HG02840 (cell line): Measurements from ENCODE around the gene OR2AK2.
A peak's percentile ranks its signal among the peaks of the same experiment; 100 is the strongest.

Experiments used
- ATAC-seq: cut with Tn5 transposase; IDR thresholded peaks from one replicate; pipeline ENCODE4 v1.9.1; 2021; ENCODE audit warnings: mild to moderate bottlenecking, moderate library complexity, moderate number of reproducible peaks; ENCODE audit not compliant: unreplicated experiment, low FRiP score

The OR2AK2 gene, protein sequence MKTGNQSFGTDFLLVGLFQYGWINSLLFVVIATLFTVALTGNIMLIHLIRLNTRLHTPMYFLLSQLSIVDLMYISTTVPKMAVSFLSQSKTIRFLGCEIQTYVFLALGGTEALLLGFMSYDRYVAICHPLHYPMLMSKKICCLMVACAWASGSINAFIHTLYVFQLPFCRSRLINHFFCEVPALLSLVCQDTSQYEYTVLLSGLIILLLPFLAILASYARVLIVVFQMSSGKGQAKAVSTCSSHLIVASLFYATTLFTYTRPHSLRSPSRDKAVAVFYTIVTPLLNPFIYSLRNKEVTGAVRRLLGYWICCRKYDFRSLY

DNA sequence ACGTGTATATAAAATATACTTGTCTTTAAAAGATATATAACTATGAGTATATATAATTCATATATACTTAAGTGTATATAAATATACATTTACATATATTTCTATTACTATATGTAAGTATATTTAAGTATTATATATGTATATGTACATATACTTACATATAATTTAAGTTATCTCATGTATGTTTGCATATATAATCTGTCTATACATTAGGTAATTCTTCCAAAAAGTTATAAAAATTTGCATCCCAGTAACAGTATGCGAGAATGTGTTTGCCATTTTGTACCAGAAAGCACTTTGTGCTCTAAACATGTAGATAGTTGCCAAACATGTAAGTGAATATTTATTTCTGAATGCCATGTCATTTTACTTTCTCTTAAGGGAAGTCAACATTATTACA is at the start of gene OR2AK2:
Gene OR2AK2, plus strand, starts transcription at position 301 of the 400 bp plus-strand sequence. CDS start 144 bp downstream, outside the sequence.
- no peak for ATAC-seq

DNA sequence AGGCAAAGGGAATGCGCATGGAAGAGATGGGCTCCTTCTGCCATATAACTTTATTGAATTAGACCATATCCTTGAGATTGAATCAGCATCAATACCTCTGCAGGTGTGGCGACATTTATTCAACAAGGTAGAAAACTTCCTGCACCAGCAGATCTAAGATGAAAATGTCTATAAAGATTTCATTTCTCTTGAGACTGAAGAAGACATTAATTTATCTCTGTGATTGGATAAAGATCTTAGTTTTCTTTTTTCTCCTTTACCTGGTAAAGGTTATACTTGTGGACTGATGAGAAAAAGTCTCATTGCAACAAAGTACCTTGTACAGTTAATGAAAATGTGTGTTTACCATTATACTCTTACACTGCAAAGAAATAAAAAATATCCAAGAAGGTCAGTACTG is 45.1 kb upstream of the OR2AK2 start, which contains the start of gene OR2T8:
Gene OR2T8, plus strand, starts transcription at position 301 of the 400 bp plus-strand sequence. CDS start 766 bp downstream, outside the sequence.
- ATAC-seq = no peak

DNA sequence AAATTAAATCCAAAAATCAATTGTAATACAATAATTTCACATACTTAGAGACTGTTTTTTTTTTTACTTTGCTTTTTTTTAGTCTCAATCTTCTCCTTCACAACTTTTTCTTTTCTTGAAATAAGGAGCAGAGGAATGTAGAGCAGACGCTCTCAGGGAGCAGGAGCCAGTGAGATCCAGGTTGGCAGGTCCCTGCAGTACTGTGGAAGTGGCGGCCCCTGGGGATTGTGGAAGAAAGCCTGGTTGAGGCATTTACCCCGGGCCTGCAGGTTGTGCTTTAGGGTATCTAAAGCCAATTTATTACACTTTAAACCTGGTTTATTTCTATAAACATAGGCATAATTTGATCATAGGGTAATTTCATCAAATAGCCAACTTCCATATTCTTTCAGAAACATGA is 41.1 kb upstream of the OR2AK2 start:
- ATAC-seq = no peak

DNA sequence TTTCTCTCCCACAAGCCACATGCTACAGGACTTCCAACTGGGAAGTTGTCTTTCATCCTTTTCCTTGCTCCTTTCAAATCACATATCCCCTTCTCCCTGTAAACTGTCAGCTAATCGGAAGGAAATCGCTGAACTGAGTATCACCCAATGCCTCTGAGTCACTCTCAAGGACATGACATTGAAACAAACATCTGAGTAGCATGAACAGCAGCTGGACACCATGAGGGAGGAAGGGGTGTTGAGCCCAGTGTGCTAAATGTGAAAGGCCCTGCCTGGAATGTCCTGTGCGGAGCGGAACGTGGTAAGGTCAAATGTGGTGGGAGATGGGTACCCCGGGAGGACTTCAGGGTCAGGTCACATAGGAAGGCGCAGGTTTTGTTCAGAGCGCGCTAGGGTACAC is 40.2 kb upstream of the OR2AK2 start, which contains the start of gene OR2AJ1:
Gene OR2AJ1, plus strand, starts transcription at position 22 of the 400 bp plus-strand sequence. CDS start 8,880 bp downstream, outside the sequence.
- ATAC-seq = no peak

DNA sequence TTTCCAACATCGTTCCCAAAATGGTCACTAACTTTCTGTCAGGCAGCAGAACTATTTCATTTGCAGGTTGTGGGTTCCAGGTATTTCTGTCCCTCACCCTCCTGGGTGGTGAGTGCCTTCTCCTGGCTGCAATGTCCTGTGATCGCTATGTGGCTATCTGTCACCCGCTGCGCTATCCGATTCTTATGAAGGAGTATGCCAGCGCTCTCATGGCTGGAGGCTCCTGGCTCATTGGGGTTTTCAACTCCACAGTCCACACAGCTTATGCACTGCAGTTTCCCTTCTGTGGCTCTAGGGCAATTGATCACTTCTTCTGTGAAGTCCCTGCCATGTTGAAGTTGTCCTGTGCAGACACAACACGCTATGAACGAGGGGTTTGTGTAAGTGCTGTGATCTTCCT is 31.0 kb upstream of the OR2AK2 start:
- ATAC-seq = no peak

DNA sequence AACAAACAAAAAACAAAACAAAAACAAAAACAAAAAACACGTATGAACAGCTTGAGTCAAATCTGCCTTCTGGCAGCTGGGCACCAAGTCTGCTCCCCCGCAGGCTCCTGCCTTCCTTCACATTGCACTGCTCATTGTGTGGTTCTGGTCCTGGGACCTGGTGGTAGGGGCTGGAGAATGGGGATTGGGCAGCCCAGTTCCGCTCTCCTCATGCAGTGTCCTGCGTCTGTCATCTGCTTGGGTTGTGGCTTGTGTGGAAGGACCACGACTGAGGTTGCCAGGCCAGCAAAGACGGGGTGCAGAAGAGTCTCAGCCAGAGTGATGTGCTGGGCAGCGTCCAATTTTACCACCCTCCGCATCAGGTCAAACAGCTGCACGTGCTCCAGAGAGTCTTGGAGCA is 29.3 kb upstream of the OR2AK2 start:
- no peak for ATAC-seq

DNA sequence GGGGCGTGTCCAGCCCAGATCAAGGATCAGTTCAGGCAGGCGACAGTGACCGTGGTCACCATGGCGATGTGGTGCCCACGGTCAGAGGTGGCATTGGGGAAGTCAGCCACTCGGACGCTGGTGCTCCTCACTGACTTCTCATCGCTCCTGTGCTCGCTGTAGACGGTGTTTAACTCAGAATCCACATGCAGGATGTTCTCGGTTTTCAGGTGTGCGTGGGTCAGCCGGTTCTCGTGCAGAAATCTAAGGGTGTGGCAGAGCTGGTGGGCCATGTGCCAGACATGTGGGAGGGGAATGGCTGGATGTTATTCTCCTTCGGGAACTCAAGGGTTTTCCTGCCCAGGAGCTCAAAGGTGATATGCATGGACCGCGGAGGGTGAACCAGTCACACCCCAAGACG is 28.6 kb upstream of the OR2AK2 start:
- no peak for ATAC-seq

DNA sequence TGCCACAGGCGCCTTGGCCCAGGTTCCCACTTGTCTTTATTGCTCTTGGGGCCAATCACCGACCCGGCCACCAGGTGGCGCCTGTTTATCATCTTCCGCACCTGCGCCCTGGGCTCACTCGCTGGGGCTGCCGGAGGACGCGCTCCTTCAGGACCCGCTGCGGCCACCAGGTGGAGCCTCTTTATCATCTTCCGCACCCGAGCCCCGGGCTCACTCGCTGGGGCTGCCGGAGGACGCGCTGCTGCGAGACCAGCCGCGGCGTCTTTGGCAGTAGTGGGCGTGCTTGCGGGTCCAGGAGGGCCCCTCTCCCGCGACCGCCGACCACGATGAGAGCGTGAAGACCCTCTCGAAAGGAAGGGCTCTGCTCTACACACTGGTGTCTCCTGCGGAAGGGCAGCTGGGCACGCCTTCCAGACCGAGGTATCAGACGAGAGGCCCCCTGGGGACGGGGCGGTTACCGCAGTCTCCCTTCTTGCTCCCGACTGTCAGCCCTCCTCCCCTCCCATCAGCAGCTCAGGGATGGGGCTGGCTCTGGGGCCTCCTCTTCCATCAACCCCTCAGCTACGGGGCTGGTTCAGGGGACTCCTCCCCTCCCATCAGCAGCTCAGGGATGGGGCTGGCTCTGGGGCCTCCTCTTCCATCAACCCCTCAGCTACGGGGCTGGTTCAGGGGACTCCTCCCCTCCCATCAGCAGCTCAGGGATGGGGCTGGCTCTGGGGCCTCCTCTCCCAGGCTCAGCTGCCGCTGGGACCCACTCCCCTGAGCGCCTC is 27.9 kb upstream of the OR2AK2 start:
- peak; percentile 93 for ATAC-seq

DNA sequence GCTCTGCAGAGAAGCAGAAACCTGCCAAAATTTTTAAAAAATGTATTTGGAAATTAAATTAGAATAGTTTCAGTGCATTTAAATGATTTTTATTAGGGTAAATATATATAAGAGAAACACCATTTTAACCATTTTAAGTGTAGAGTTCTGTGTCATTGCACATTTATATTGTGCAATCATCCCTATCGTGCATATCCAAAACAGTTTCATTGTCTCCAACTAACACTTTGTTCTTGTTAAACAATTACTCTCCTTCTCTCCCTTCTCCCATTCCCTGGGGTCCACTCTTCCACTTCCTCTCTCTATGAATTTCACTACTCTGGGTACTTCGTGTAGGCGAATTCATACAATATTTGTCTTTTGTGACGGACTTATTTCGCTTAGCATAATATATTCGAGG is 22.4 kb upstream of the OR2AK2 start:
- no peak for ATAC-seq

DNA sequence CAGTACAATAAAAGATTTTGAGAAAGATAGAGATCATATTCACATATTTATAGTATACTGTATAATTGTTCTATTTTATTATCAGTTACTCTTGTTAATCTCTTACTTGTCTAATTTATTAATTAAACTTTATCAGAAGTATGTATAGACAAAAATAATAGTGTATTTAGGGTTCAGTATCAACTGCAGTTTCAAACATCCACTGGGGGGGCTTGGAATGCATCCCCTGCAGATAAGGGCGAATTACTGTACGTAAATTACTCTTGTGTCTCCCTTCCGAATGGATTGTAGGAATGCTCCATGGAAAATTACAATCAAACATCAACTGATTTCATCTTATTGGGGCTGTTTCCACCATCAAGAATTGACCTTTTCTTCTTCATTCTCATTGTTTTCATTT is 16.5 kb upstream of the OR2AK2 start, which contains the start of gene OR2L8:
Gene OR2L8, plus strand, starts transcription at position 301 of the 400 bp plus-strand sequence. Its CDS starts 0 bp downstream, at position 301.
- ATAC-seq = no peak

DNA sequence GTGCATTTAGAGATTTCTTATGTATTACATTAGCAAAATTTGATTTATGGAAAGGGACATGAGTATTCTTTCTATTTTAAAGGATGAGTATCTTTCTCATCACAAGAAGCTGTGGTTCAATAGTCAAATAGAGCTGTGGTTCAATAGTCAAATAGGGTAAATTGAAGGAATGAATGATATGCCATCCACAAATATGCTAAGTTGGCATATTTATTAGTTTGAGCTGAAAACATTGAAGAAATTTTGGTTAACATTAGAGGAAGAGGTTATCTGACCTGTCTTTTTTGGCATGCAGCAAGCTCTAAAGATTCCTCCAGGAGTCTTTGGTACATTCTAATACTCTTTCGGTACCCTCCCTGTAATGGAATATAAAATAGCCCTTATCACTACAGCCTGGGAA is 11.6 kb upstream of the OR2AK2 start:
- ATAC-seq = no peak

DNA sequence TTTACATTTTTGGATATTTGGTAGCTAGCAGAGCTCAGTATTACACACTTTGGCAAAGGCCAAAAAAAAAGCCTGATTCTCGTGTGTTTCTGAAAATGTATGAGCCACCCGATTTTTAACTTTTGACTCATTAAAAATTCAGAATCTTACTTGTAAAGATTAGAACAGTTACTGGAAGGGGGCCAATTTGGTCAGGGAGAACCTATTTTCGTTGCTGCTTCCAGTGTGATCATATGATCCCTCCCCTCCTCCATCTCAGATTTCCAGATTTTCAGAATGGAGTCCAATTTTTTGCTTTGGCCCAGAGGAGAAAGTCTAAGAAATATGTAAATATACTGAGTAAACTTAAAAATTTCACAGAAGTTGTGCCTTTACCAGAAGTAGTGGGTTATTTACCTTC is 3.2 kb upstream of the OR2AK2 start:
- ATAC-seq = no peak

DNA sequence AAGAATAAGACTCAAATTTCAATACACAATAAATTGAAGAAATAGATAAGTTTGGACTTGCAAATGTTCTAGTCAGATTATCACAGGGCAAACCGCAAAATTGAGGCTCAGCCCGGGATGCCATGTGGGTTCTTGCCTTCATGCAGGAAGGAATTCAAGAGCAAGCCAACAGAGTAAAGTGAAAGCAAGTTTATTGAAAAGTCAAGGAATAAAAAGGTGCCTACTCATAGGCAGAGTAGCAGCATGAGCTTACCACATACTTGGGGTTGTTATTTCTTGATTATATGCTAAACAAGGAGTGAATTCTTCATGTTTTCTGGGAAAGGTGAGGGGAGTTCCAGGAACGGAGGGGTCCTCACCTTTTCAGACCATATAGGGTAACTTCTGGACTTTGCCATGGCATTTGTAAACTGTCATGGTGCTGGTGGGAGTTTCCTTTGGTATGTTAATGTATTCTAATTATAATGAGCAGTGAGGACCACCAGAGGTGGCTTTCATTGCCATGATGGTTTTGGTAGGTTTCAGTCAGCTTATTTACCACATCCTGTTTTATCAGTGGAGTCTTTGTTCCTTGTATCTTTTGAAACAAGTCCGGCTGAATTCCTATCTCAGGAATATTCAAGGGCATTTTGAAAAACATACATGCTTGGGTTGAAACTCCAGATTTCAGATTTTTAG is 2.0 kb upstream of the OR2AK2 start:
- ATAC-seq = no peak

DNA sequence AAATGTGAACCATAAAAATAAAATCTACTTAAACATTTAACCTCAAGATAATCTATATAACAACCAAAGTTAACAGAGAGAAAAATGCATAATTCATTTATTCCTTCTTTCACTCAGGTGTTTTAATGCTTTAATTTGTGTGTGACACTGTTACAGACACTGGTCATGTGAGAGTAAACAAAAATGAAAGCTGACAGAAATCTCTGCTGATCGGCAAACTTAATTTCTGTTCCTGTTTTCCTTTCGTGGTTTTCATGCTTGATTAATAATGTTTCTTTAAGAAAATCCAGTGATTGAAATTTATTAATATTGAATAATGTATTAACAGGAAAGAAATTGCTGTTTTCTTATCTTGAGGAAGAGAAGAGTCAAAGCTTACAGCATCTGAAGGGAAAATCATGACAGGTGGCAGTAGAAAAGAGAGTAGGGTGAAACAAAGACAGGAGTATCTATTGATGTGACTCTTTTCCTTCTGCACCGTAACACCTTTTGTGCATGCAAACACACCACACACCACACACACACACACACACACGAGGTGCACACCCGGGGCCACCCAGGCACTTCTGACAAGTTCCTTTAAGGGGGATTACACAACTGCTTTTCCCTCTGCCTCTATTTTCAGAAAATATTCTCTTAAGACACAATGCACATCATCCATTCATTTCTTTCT is 1.6 kb downstream of the OR2AK2 start:
- ATAC-seq = no peak

DNA sequence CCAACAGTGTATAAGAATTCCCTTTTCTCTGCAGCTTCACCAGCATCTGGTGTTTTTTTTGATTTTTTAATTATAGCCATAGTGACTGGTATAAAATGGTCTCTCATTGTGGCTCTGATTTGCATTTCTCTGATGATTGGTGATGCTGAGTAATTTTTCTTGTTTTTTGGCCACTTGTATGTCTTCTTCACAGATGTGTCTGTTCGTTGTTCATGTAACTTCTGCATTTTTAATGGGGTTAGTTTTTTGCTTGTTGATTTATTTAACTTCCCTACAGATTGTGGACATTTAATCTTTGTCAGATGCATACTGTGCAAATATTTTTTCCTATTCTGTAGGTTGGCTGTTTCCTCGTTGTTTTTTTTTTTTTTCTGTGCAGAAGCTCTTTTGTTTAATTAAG is 28.0 kb downstream of the OR2AK2 start:
- no peak for ATAC-seq

DNA sequence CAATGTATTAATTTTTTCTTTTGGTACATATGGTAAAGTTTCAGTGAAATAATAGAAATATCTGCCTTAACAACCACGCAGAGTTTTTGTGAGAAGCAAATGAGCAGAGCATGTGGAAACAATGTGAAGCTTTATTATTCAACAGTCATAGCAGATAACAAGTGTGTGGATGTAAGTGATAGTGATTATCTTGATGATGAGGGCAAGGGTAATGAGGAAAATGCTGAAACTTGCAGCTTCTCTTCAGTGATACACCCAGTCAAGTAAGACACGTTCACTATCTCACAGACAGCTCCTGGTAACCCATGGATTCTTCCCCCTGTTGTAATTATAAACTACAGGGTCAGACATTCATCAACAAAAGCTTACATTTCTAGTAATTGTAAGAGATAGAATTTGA is 33.8 kb downstream of the OR2AK2 start:
- ATAC-seq = no peak

DNA sequence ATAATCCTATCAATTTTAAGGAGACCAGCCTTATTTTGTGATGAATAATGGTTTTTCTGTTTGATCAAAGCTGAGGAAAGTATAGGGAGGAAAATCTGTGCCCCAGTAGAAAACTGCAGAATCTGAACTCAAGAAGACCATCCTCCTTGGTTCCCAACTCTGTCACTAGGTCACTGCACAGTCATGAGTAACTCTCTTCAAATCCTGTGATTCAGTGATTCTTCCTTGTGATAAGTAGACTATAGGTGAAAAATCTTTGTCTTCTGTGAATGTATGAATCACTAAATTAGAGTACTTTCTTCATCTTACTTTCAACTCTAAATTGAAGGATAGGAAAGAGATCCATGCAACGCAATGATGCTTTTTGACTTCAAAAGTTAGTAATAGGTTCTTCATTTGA is 35.1 kb downstream of the OR2AK2 start:
- no peak for ATAC-seq

DNA sequence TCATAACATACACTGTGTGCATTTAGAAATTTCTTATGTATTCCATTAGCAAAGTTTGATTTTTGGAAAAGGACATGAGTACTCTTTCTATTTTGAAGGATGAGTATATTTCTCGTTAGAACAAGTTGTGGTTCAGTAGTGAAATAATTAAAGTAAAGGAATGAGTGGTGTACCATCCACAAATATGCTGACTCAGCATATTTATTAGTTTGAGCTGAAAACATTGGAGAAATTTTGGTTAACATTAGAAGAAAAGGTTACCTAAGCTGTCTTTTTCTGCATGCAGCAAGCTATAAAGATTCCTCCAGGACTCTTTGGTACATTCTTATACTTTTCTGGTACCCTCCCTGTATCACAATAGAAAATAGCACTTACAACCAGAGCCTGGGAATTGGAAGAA is 42.7 kb downstream of the OR2AK2 start:
- ATAC-seq = no peak

DNA sequence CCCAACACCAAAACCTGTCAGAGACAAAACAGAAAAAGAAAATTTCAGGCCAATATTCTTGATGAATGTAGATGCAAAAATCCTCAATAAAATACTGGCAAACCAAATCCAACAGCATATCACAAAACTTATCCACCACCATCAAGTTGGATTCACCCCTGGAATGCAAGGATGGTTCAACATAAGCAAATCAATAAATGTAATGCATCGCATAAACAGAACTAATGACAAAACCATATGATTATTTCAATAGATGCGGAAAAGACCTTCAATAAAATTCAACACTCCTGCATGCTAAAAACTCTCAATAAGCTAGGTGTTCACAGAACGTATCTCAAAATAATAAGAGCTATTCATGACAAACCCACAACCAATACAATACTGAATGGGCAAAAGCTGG is 44.6 kb downstream of the OR2AK2 start:
- ATAC-seq = no peak

DNA sequence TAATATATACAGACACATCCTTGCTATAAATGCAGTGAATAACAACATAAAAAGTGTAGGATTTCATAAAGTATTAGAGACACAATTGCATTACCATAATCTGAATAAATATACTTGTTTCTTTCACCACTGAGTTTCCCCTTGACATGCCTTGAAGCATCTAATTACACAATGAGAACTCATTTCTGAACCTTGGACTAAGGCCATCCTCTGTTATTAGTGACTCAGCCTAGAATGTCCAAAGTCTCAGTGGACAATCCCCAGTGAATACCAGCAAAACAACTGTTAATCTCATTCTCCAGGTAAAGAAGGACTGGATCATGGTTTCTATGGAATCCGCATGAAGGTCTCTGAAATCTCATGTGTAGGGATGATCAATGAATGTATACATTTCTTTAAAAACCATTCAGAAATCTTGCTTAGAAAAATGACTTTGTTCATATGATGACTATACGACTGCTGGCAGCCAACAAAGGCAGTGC is 48.2 kb downstream of the OR2AK2 start, which contains the start of gene OR2L5:
Gene OR2L5, plus strand, starts transcription at position 432 of the 482 bp plus-strand sequence. CDS start 8,288 bp downstream, outside the sequence.
- ATAC-seq = no peak
